Measurements from ENCODE around the gene AHDC1. TPM values are rescaled to one million over a fixed set of nuclear protein-coding genes. Genes with fewer than 3 reads are reported as not detected.
A peak's percentile ranks its signal among the peaks of the same experiment; 100 is the strongest.

The AHDC1 gene
- total RNA-seq, 1 experiment from 2014 or later = 49.0 TPM

- Mint-ChIP-seq H3K4me1 (peaks cover 86% of the 10 kb centered on the region), H3K27ac (peak overlapping the region; percentile 9; the same call in 1 of the 2 replicates), H3K9me3 (no peaks in the 10 kb centered on the region), H3K4me3 (no peak overlapping the region), H3K36me3 (no peaks in the 10 kb centered on the region), H3K27me3 (ENCODE audit: low read depth) (no peaks in the 10 kb centered on the region)
- ChIA-PET CTCF (interaction anchor here (0.6 to 16.0 kb wide), 7 partner anchors 10 to 1295 kb away, joined by 3 to 489 read pairs (median 20); partner anchors contain the start of gene AHDC1), POLR2A (interaction anchor here (0.7 to 1.2 kb wide), 2 partner anchors 9 to 217 kb away, joined by 3 to 4 read pairs; no protein-coding TSS in a partner anchor)
- DNase-seq (ENCODE audit: low spot score) = no peak
- ATAC-seq = no peak
- TF ChIP-seq FOXP1 (CRISPR knock-in tag; IDR thresholded peaks at IDR 0.05; ENCODE audit: borderline replicate concordance) (no peak), SP1 (CRISPR knock-in tag; conservative IDR thresholded peaks at IDR 0.05) (no peak), CREB1 (CRISPR knock-in tag; IDR thresholded peaks at IDR 0.05) (no peak), E2F5 (CRISPR knock-in tag; IDR thresholded peaks at IDR 0.05) (no peak), SOX15 (CRISPR knock-in tag; IDR thresholded peaks at IDR 0.05) (no peak), CTCF (IDR thresholded peaks at IDR 0.05) (no peak), ESRRA (CRISPR knock-in tag; IDR thresholded peaks at IDR 0.05; ENCODE audit: borderline replicate concordance) (no peak), IRF2 (CRISPR knock-in tag; IDR thresholded peaks at IDR 0.05; ENCODE audit: borderline replicate concordance, low read depth) (no peak), TEAD1 (CRISPR knock-in tag; IDR thresholded peaks at IDR 0.05) (no peak), ZNF263 (CRISPR knock-in tag; IDR thresholded peaks at IDR 0.05; ENCODE audit: low read depth) (no peak), ZNF232 (CRISPR knock-in tag; IDR thresholded peaks at IDR 0.05) (no peak), ZNF138 (CRISPR knock-in tag; conservative IDR thresholded peaks at IDR 0.05) (no peak), MXD4 (CRISPR knock-in tag; IDR thresholded peaks at IDR 0.05; ENCODE audit: borderline replicate concordance) (no peak), GTF2I (CRISPR knock-in tag; conservative IDR thresholded peaks at IDR 0.05) (no peak), RORB (CRISPR knock-in tag; IDR thresholded peaks at IDR 0.05) (no peak)
- TF ChIP-seq, protein P1, sequence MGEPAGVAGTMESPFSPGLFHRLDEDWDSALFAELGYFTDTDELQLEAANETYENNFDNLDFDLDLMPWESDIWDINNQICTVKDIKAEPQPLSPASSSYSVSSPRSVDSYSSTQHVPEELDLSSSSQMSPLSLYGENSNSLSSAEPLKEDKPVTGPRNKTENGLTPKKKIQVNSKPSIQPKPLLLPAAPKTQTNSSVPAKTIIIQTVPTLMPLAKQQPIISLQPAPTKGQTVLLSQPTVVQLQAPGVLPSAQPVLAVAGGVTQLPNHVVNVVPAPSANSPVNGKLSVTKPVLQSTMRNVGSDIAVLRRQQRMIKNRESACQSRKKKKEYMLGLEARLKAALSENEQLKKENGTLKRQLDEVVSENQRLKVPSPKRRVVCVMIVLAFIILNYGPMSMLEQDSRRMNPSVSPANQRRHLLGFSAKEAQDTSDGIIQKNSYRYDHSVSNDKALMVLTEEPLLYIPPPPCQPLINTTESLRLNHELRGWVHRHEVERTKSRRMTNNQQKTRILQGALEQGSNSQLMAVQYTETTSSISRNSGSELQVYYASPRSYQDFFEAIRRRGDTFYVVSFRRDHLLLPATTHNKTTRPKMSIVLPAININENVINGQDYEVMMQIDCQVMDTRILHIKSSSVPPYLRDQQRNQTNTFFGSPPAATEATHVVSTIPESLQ (CRISPR knock-in tag; IDR thresholded peaks at IDR 0.05) = no peak
- TF ChIP-seq, protein P2, sequence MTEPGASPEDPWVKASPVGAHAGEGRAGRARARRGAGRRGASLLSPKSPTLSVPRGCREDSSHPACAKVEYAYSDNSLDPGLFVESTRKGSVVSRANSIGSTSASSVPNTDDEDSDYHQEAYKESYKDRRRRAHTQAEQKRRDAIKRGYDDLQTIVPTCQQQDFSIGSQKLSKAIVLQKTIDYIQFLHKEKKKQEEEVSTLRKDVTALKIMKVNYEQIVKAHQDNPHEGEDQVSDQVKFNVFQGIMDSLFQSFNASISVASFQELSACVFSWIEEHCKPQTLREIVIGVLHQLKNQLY (CRISPR knock-in tag; IDR thresholded peaks at IDR 0.05) = no peak
- TF ChIP-seq, protein P3, sequence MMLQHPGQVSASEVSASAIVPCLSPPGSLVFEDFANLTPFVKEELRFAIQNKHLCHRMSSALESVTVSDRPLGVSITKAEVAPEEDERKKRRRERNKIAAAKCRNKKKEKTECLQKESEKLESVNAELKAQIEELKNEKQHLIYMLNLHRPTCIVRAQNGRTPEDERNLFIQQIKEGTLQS (CRISPR knock-in tag; conservative IDR thresholded peaks at IDR 0.05) = no peak
- TF ChIP-seq, protein P4, sequence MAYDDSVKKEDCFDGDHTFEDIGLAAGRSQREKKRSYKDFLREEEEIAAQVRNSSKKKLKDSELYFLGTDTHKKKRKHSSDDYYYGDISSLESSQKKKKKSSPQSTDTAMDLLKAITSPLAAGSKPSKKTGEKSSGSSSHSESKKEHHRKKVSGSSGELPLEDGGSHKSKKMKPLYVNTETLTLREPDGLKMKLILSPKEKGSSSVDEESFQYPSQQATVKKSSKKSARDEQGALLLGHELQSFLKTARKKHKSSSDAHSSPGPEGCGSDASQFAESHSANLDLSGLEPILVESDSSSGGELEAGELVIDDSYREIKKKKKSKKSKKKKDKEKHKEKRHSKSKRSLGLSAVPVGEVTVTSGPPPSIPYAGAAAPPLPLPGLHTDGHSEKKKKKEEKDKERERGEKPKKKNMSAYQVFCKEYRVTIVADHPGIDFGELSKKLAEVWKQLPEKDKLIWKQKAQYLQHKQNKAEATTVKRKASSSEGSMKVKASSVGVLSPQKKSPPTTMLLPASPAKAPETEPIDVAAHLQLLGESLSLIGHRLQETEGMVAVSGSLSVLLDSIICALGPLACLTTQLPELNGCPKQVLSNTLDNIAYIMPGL (CRISPR knock-in tag; IDR thresholded peaks at IDR 0.05) = no peak
- TF ChIP-seq, protein P5, sequence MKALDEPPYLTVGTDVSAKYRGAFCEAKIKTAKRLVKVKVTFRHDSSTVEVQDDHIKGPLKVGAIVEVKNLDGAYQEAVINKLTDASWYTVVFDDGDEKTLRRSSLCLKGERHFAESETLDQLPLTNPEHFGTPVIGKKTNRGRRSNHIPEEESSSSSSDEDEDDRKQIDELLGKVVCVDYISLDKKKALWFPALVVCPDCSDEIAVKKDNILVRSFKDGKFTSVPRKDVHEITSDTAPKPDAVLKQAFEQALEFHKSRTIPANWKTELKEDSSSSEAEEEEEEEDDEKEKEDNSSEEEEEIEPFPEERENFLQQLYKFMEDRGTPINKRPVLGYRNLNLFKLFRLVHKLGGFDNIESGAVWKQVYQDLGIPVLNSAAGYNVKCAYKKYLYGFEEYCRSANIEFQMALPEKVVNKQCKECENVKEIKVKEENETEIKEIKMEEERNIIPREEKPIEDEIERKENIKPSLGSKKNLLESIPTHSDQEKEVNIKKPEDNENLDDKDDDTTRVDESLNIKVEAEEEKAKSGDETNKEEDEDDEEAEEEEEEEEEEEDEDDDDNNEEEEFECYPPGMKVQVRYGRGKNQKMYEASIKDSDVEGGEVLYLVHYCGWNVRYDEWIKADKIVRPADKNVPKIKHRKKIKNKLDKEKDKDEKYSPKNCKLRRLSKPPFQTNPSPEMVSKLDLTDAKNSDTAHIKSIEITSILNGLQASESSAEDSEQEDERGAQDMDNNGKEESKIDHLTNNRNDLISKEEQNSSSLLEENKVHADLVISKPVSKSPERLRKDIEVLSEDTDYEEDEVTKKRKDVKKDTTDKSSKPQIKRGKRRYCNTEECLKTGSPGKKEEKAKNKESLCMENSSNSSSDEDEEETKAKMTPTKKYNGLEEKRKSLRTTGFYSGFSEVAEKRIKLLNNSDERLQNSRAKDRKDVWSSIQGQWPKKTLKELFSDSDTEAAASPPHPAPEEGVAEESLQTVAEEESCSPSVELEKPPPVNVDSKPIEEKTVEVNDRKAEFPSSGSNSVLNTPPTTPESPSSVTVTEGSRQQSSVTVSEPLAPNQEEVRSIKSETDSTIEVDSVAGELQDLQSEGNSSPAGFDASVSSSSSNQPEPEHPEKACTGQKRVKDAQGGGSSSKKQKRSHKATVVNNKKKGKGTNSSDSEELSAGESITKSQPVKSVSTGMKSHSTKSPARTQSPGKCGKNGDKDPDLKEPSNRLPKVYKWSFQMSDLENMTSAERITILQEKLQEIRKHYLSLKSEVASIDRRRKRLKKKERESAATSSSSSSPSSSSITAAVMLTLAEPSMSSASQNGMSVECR (CRISPR knock-in tag; IDR thresholded peaks at IDR 0.05; ENCODE audit: borderline replicate concordance) = no peak
Observed at GRCh38 chr1:27566462-27567145, 37.3 kb downstream of the AHDC1 start.

Data from WTC11 (cell line).